H9 (cell line): ENCODE data around the gene SPTBN1. TPM values are rescaled to one million over a fixed set of nuclear protein-coding genes. Genes with fewer than 3 reads are reported as not detected.

Experiments used
- DNase-seq: peaks from one replicate; pipeline ENCODE4 v3.0.0-alpha.2; 2017
- H2AFZ ChIP-seq: one replicate; pipeline ENCODE4 v1.6.1; 2013; ENCODE audit warnings: mild to moderate bottlenecking, low read length, control low read depth, moderate library complexity
- H2AK5ac ChIP-seq: 2 replicates; pipeline ENCODE4 v1.6.1; 2013; ENCODE audit warnings: low read length, control low read depth, mixed read lengths; ENCODE audit not compliant: insufficient read length
- H2BK120ac ChIP-seq: one replicate; pipeline ENCODE4 v1.6.1; 2013; ENCODE audit warnings: low read depth, mild to moderate bottlenecking, low read length, control low read depth, inconsistent platforms; ENCODE audit not compliant: poor library complexity, severe bottlenecking
- H2BK12ac ChIP-seq: 2 replicates; pipeline ENCODE4 v1.6.1; 2013; ENCODE audit warnings: low read length, control low read depth, mixed read lengths, low read depth; ENCODE audit not compliant: insufficient read length
- H2BK15ac ChIP-seq: 2 replicates; pipeline ENCODE4 v1.6.1; 2013; ENCODE audit warnings: low read depth, low read length, control low read depth
- H2BK20ac ChIP-seq: one replicate; pipeline ENCODE4 v1.6.1; 2013; ENCODE audit warnings: low read depth, mild to moderate bottlenecking, low read length, control low read depth, inconsistent platforms; ENCODE audit not compliant: poor library complexity, severe bottlenecking
- H2BK5ac ChIP-seq: 2 replicates; pipeline ENCODE4 v1.6.1; 2013; ENCODE audit warnings: low read length, control low read depth, mixed read lengths; ENCODE audit not compliant: insufficient read length
- H3K14ac ChIP-seq: 2 replicates; pipeline ENCODE4 v1.6.1; 2013; ENCODE audit warnings: low read length, control low read depth; ENCODE audit not compliant: insufficient read depth
- H3K18ac ChIP-seq: 2 replicates; pipeline ENCODE4 v1.6.1; 2013; ENCODE audit warnings: low read depth, mild to moderate bottlenecking, mixed read lengths, low read length, control low read depth; ENCODE audit not compliant: insufficient read length
- H3K23ac ChIP-seq: 2 replicates; pipeline ENCODE4 v1.6.1; 2013; ENCODE audit warnings: low read length, control low read depth, mixed read lengths, low read depth; ENCODE audit not compliant: insufficient read length
- H3K23me2 ChIP-seq: 2 replicates; pipeline ENCODE4 v1.6.1; 2013; ENCODE audit warnings: low read depth, mild to moderate bottlenecking, mixed read lengths, low read length, control low read depth; ENCODE audit not compliant: insufficient read length, poor library complexity, severe bottlenecking
- H3K27ac ChIP-seq: 2 replicates; pipeline ENCODE4 v1.5.1; 2013; ENCODE audit warnings: low read length, control low read depth, mixed read lengths, low read depth; ENCODE audit not compliant: insufficient read length
- H3K27me3 ChIP-seq: 2 replicates; pipeline ENCODE4 v1.6.1; 2013; ENCODE audit warnings: low read length, control low read depth, inconsistent platforms; ENCODE audit not compliant: insufficient read depth
- H3K4ac ChIP-seq: 2 replicates; pipeline ENCODE4 v1.6.1; 2013; ENCODE audit warnings: low read depth, mild to moderate bottlenecking, control low read depth, inconsistent platforms, low read length, moderate library complexity
- H3K4me1 ChIP-seq: 2 replicates; pipeline ENCODE4 v1.6.1; 2013; ENCODE audit warnings: low read length, control low read depth, inconsistent platforms; ENCODE audit not compliant: insufficient read depth
- H3K4me2 ChIP-seq: 2 replicates; pipeline ENCODE4 v1.6.1; 2013; ENCODE audit warnings: low read length, control low read depth, mixed read lengths; ENCODE audit not compliant: insufficient read length, insufficient read depth
- H3K56ac ChIP-seq: 2 replicates; pipeline ENCODE4 v1.6.1; 2013; ENCODE audit warnings: low read depth, mild to moderate bottlenecking, mixed read lengths, low read length, control low read depth; ENCODE audit not compliant: insufficient read length
- H3K79me1 ChIP-seq: 2 replicates; pipeline ENCODE4 v1.6.1; 2013; ENCODE audit warnings: low read depth, mild to moderate bottlenecking, moderate library complexity, low read length, control low read depth, inconsistent platforms; ENCODE audit not compliant: insufficient read depth, poor library complexity, severe bottlenecking
- H3K79me2 ChIP-seq: 2 replicates; pipeline ENCODE4 v1.6.1; 2013; ENCODE audit warnings: low read length, control low read depth, inconsistent platforms; ENCODE audit not compliant: insufficient read depth
- H3K9ac ChIP-seq: 2 replicates; pipeline ENCODE4 v1.6.1; 2013; ENCODE audit warnings: low read length, control low read depth, mixed read lengths; ENCODE audit not compliant: insufficient read length; ENCODE audit errors: extremely low read depth
- H3K9me3 ChIP-seq: one replicate; pipeline ENCODE4 v1.6.1; 2013; ENCODE audit warnings: low read depth, low read length, inconsistent platforms; ENCODE audit not compliant: control insufficient read depth
- H3T11ph ChIP-seq: one replicate; pipeline ENCODE4 v1.6.1; 2013; ENCODE audit warnings: mild to moderate bottlenecking, low read length, control low read depth, inconsistent platforms
- H4K20me1 ChIP-seq: one replicate; pipeline ENCODE4 v1.6.1; 2013; ENCODE audit not compliant: control insufficient read depth, insufficient read length, insufficient read depth
- H4K5ac ChIP-seq: 2 replicates; pipeline ENCODE4 v1.6.1; 2013; ENCODE audit warnings: low read depth, mild to moderate bottlenecking, mixed read lengths, low read length, control low read depth; ENCODE audit not compliant: insufficient read length
- H4K8ac ChIP-seq: replicated peaks from 2 replicates; pipeline ENCODE4 v1.6.1; 2013; ENCODE audit warnings: low read length, control low read depth, mixed read lengths, low read depth; ENCODE audit not compliant: insufficient read length
- H4K91ac ChIP-seq: 2 replicates; pipeline ENCODE4 v1.6.1; 2013; ENCODE audit warnings: low read depth, mild to moderate bottlenecking, moderate library complexity, mixed read lengths, low read length, control low read depth; ENCODE audit not compliant: insufficient read length
- H3K27ac Mint-ChIP-seq, 3 experiments: 2 replicates in 2 of 3; 3 replicates in 1 of 3; pipeline ENCODE4 v1.8.0; 2020 to 2021; ENCODE audit warnings: mixed read lengths in 3 of 3, mild to moderate bottlenecking in 1 of 3, moderate library complexity in 1 of 3
- H3K27me3 Mint-ChIP-seq: 2 replicates; pipeline ENCODE4 v1.8.0; 2021; ENCODE audit warnings: low read depth, mild to moderate bottlenecking, moderate library complexity, mixed read lengths
- H3K36me3 Mint-ChIP-seq, 3 experiments: 2 replicates in 2 of 3; 3 replicates in 1 of 3; pipeline ENCODE4 v1.8.0; 2020 to 2021; ENCODE audit warnings: low read depth in 3 of 3, mixed read lengths in 3 of 3; ENCODE audit not compliant: insufficient read depth in 1 of 3
- H3K4me1 Mint-ChIP-seq, 2 experiments: 2 replicates each; pipeline ENCODE4 v1.8.0; 2020; ENCODE audit warnings: mixed read lengths in 2 of 2
- H3K4me3 Mint-ChIP-seq, 2 experiments: 2 replicates in 1 of 2; 3 replicates in 1 of 2; pipeline ENCODE4 v1.8.0; 2020 to 2021; ENCODE audit warnings: mild to moderate bottlenecking in 2 of 2, mixed read lengths in 2 of 2, moderate library complexity in 1 of 2
- H3K9me3 Mint-ChIP-seq, 2 experiments: 2 replicates in 1 of 2; 3 replicates in 1 of 2; pipeline ENCODE4 v1.8.0; 2020; ENCODE audit warnings: mild to moderate bottlenecking in 2 of 2, mixed read lengths in 2 of 2, moderate library complexity in 1 of 2
- WGBS: extraction: QIAGEN DNeasy Blood & Tissue Kit; methylation state at CpG from one replicate; pipeline ENCODE4 v1.1.7; 2013; ENCODE audit warnings: missing lambda C conversion rate, low lambda C conversion rate, mixed read lengths; ENCODE audit not compliant: insufficient read length; ENCODE audit errors: extremely low coverage; 5-methylcytosine and 5-hydroxymethylcytosine counted together
- total RNA-seq: library from RNA; stranded (reverse); gene quantifications from 2 replicates; pipeline ENCODE4 v1.2.1, GENCODE V29; 2021
- TF ChIP-seq, protein P1 (sequence below): fragments of 200-600 bp; sonication (generic); conservative IDR thresholded peaks from 3 replicates; pipeline ENCODE4 v1.8.0; 2021; ENCODE audit warnings: antibody characterized with exemption, mild to moderate bottlenecking

The SPTBN1 gene
- total RNA-seq, 1 experiment from 2014 or later: 164 TPM

DNA sequence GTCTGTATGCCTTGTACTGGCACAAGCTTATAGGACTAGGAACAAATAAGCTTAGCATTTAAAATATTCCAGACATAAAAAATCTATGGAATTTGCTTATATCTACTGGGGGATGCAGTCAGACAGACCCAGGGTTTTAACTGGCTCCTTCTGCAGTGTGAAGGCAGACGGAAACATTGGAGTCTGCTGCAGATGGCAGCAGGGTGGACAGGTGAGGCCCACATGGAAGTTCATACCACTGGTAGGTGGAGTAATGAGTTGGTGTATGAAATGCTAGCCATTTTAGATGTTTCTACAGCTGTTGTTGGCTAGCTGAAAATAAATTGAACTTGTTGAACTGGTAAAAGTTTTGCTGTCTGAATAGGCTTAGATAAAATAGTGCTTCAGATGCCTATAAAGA lies 17.7 kb downstream of the SPTBN1 start:
- Mint-ChIP-seq H3K4me3 (no peak overlapping the region), H3K36me3 (no peaks in the 10 kb centered on the region), H3K4me1 (peaks cover 3 to 9% of the 10 kb centered on the region in 2 experiments; a peak in 1 of 4 replicates), H3K9me3 (no peaks in the 10 kb centered on the region), H3K27ac (no peak overlapping the region), H3K27me3 (no peaks in the 10 kb centered on the region)
- no peak overlapping the region for H2BK120ac ChIP-seq
- H3K79me2 ChIP-seq: peaks cover 2% of the 10 kb centered on the region; the same call in 1 of the 2 replicates
- no peaks in the 10 kb centered on the region for H3K23me2 ChIP-seq
- no peak overlapping the region for H3K9ac ChIP-seq
- H3K23ac ChIP-seq: no peak overlapping the region
- H4K91ac ChIP-seq: no peak overlapping the region
- no peak overlapping the region for H2BK20ac ChIP-seq
- no peak overlapping the region for H2AK5ac ChIP-seq
- H4K5ac ChIP-seq: no peak overlapping the region
- no peak overlapping the region for H2BK12ac ChIP-seq
- no peak overlapping the region for H3K4me2 ChIP-seq
- H4K8ac ChIP-seq: no peak overlapping the region
- H3K4ac ChIP-seq: no peak overlapping the region
- H3K9me3 ChIP-seq: no peaks in the 10 kb centered on the region
- H3T11ph ChIP-seq: no peak overlapping the region
- no CpG with 5 or more reads among the region's 1 CpG for WGBS
- H3K18ac ChIP-seq: no peak overlapping the region
- DNase-seq: no peak
- H4K20me1 ChIP-seq: no peaks in the 10 kb centered on the region
- TF ChIP-seq, protein P1, sequence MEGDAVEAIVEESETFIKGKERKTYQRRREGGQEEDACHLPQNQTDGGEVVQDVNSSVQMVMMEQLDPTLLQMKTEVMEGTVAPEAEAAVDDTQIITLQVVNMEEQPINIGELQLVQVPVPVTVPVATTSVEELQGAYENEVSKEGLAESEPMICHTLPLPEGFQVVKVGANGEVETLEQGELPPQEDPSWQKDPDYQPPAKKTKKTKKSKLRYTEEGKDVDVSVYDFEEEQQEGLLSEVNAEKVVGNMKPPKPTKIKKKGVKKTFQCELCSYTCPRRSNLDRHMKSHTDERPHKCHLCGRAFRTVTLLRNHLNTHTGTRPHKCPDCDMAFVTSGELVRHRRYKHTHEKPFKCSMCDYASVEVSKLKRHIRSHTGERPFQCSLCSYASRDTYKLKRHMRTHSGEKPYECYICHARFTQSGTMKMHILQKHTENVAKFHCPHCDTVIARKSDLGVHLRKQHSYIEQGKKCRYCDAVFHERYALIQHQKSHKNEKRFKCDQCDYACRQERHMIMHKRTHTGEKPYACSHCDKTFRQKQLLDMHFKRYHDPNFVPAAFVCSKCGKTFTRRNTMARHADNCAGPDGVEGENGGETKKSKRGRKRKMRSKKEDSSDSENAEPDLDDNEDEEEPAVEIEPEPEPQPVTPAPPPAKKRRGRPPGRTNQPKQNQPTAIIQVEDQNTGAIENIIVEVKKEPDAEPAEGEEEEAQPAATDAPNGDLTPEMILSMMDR: no peak
- no peaks in the 10 kb centered on the region for H3K27me3 ChIP-seq
- H3K27ac ChIP-seq: no peak overlapping the region
- H3K4me1 ChIP-seq: peaks cover 3% of the 10 kb centered on the region; the same call in 1 of the 2 replicates
- H3K56ac ChIP-seq: no peak overlapping the region
- no peak overlapping the region for H3K14ac ChIP-seq
- no peak overlapping the region for H2BK15ac ChIP-seq
- H2BK5ac ChIP-seq: no peak overlapping the region
- no peak overlapping the region for H2AFZ ChIP-seq
- H3K79me1 ChIP-seq: no peaks in the 10 kb centered on the region
